Mesenteric fat pad (tissue), 1 donor: Measurements from ENCODE around the gene ZGPAT. TPM values are rescaled to one million over a fixed set of nuclear protein-coding genes. Genes with fewer than 3 reads are reported as not detected.

Source experiments
- DNase-seq: peaks from one replicate; pipeline ENCODE4 v3.0.0-alpha.2; 2020; ENCODE audit warnings: low spot score
- total RNA-seq: library from RNA; stranded (reverse); fragmentation: NEBNext Ultra II Directional; extraction: Animal tissue kit (Norgen Biotek cat#: 25700); gene quantifications from one replicate; pipeline ENCODE4 v1.2.1, GENCODE V29; 2021
- donor health status: DM: yes; HTN: yes; CAD: no.

ZGPAT gene
- total RNA-seq, 1 donor from 2014 or later = 26.7 TPM

DNA sequence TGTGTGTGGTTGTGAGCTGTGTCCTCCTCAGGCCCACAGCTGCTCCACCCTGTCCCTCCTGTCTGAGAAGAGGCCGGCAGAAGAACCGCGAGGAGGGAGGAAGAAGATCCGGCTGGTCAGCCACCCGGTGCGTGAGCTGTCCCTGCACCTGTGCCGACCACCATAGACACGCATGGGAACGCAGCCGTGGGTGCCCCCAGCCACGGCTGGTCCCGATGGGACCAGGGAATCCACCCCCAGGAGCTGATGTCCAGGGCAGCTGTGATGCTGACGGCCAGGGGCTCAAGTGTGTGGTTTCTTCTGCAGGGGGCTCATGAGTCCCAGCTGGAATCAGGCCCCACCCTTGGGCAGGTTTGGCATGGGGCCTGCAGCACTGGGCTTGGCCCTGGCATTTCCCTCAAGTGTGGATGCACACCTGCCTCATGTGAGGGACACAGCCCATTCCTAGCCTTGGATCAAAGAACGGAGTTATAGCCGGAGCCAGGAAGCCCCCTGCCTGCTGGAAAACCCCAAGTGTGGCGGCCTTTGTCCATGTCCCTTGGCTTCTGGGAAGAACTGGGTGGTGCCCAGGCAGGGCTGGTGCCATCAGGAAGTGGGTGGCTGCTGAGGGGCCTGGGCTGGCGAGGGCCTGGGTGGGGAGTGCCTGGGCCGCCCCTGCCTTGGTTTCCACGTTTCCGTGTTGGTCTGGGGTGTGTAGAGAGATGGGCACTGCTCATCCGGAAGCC is 16.0 kb upstream of the ZGPAT start:
- DNase-seq = no peak

DNA sequence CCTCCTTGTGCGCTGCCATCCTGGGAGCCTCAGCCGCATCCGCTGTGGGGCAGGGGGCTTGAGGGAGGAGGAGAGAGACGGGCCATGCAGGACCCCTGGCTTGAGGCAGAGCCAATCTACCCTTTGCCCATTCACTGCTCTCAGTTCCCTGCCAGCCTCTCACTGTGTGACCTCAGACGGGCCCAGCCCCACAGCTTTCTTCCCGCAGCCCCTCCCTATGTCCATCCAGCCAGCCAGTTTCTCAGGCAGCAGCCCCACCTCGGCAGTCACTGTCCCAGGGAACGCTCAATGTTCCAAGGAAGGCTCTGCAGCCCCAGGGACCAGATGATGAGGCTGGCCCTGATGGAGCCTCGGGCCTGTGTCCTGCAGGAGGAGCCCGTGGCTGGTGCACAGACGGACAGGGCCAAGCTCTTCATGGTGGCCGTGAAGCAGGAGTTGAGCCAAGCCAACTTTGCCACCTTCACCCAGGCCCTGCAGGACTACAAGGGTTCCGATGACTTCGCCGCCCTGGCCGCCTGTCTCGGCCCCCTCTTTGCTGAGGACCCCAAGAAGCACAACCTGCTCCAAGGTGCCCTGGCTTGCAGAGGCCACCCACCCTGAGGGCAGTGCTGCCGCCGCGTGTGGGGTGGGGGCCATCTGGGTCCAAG is 15.3 kb upstream of the ZGPAT start:
- DNase-seq = no peak

DNA sequence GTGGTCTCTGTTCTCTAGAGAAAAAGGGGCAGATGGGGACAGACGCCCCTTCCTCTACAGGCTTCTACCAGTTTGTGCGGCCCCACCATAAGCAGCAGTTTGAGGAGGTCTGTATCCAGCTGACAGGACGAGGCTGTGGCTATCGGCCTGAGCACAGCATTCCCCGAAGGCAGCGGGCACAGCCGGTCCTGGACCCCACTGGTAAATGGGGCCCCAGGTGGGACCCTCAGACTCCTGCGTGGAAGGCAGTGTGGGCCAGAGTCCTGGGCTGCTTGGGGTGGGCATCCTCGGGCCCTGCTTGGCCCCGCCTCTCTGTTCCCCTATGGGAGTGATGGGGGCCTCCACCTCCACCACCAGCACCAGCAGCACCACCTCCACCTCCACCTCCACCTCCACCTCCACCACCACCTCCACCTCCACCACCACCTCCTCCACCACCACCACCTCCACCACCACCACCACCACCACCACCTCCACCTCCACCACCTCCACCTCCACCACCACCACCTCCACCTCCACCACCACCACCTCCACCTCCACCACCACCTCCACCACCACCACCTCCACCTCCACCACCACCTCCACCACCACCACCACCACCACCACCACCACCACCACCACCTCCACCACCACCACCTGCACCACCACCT is 14.6 kb upstream of the ZGPAT start:
- no peak for DNase-seq

DNA sequence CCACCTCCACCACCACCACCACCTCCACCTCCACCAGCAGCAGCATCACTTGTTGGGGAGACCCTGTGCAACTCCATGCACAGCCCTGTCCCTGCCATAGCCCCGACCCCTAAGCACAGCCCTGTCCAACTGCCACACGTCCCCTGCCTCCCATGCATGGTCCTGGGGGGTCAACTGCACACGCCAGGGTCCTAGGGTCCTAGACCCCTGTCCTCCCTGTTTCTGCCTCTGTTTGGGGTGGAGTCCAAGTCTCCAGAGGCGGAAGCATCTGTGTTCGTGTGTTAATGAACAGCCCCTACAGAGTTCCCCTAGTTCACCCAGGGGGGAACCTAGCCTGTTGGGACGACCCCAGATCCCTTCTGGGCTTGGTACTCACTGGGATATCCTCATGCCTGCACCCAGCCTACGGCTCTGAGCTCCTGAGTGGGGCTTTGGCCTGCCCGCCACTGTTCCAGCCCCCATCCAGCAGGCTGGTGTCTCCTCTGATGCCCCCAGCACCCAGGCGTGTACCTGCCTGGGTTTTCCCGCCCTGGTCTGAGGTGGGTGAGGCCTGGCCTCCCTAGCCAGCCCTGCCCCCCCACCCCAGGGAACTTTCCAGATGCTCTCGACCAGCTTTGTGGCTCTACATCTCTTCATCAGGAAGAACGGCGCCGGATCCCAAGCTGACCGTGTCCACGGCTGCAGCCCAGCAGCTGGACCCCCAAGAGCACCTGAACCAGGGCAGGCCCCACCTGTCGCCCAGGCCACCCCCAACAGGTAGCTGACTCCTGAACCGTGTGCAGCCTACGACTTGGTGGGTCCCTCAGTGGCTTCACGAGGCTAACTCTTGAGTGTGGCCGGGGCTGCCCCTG is 13.9 kb upstream of the ZGPAT start:
- no peak for DNase-seq

DNA sequence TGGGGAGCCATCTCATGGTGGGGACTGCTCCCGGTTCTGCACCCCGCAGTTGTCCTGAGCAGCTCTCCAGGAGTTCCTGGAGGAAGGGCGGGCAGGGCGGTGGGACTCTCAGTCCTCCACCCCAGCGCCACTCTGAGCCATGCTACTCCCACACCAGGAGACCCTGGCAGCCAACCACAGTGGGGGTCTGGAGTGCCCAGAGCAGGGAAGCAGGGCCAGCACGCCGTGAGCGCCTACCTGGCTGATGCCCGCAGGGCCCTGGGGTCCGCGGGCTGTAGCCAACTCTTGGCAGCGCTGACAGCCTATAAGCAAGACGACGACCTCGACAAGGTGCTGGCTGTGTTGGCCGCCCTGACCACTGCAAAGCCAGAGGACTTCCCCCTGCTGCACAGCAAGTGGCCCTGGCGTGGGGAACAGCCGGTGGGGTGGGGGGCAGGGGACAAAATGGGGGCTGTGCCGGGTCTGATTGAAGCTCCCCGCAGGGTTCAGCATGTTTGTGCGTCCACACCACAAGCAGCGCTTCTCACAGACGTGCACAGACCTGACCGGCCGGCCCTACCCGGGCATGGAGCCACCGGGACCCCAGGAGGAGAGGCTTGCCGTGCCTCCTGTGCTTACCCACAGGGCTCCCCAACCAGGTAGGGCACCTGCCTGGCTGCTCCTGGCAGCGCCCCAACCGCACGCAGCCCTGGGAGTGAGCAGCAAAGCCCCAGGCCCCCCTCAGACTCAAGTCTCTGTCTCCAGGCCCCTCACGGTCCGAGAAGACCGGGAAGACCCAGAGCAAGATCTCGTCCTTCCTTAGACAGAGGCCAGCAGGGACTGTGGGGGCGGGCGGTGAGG is 13.0 kb upstream of the ZGPAT start:
- no peak for DNase-seq

DNA sequence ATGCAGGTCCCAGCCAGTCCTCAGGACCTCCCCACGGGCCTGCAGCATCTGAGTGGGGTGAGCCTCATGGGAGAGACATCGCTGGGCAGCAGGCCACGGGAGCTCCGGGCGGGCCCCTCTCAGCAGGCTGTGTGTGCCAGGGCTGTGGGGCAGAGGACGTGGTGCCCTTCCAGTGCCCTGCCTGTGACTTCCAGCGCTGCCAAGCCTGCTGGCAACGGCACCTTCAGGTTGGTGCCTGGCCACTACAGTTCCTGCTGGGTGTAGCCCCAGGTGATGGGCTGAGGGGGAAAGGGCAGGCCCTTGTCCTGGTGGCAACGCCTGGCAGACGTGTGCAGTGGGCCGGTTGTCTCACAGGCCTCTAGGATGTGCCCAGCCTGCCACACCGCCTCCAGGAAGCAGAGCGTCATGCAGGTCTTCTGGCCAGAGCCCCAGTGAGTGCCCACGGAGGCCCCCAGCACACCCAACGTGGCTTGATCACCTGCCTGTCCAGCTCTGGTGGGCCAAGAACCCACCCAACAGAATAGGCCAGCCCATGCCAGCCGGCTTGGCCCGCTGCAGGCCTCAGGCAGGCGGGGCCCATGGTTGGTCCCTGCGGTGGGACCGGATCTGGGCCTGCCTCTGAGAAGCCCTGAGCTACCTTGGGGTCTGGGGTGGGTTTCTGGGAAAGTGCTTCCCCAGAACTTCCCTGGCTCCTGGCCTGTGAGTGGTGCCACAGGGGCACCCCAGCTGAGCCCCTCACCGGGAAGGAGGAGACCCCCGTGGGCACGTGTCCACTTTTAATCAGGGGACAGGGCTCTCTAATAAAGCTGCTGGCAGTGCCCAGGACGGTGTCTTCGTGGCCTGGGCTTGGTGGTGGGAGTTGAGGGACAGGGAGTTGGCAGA is 12.2 kb upstream of the ZGPAT start:
- DNase-seq = no peak

DNA sequence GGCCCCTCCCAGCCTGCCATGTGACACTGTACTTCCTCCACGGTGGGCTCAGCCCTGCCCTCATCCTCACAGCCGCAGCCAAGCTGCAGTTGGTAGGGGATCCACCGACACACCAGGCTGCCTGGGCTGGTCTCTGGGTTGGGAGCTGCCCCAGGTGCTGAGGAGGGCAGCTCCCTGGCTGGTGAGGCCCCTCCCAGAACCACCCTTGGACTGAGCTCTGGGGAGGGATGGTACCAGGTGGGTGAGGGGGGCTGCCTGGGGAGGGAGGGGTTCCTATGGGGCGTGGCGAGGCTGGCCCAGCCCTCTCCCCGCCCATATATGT is 11.6 kb upstream of the ZGPAT start:
- no peak for DNase-seq

DNA sequence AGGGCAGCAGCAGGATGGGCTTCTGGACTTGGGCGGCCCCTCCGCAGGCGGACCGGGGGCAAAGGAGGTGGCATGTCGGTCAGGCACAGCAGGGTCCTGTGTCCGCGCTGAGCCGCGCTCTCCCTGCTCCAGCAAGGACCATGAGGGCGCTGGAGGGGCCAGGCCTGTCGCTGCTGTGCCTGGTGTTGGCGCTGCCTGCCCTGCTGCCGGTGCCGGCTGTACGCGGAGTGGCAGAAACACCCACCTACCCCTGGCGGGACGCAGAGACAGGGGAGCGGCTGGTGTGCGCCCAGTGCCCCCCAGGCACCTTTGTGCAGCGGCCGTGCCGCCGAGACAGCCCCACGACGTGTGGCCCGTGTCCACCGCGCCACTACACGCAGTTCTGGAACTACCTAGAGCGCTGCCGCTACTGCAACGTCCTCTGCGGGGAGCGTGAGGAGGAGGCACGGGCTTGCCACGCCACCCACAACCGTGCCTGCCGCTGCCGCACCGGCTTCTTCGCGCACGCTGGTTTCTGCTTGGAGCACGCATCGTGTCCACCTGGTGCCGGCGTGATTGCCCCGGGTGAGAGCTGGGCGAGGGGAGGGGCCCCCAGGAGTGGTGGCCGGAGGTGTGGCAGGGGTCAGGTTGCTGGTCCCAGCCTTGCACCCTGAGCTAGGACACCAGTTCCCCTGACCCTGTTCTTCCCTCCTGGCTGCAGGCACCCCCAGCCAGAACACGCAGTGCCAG is 11.0 kb upstream of the ZGPAT start, which contains the start of gene TNFRSF6B:
TSS of gene TNFRSF6B (plus strand) at position 25 of the 729 bp plus-strand sequence. CDS start at position 141, 116 bp downstream.
- DNase-seq = no peak

DNA sequence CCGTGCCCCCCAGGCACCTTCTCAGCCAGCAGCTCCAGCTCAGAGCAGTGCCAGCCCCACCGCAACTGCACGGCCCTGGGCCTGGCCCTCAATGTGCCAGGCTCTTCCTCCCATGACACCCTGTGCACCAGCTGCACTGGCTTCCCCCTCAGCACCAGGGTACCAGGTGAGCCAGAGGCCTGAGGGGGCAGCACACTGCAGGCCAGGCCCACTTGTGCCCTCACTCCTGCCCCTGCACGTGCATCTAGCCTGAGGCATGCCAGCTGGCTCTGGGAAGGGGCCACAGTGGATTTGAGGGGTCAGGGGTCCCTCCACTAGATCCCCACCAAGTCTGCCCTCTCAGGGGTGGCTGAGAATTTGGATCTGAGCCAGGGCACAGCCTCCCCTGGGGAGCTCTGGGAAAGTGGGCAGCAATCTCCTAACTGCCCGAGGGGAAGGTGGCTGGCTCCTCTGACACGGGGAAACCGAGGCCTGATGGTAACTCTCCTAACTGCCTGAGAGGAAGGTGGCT is 10.4 kb upstream of the ZGPAT start:
- DNase-seq = no peak

DNA sequence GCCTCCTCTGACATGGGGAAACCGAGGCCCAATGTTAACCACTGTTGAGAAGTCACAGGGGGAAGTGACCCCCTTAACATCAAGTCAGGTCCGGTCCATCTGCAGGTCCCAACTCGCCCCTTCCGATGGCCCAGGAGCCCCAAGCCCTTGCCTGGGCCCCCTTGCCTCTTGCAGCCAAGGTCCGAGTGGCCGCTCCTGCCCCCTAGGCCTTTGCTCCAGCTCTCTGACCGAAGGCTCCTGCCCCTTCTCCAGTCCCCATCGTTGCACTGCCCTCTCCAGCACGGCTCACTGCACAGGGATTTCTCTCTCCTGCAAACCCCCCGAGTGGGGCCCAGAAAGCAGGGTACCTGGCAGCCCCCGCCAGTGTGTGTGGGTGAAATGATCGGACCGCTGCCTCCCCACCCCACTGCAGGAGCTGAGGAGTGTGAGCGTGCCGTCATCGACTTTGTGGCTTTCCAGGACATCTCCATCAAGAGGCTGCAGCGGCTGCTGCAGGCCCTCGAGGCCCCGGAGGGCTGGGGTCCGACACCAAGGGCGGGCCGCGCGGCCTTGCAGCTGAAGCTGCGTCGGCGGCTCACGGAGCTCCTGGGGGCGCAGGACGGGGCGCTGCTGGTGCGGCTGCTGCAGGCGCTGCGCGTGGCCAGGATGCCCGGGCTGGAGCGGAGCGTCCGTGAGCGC is 9.8 kb upstream of the ZGPAT start:
- DNase-seq = no peak

DNA sequence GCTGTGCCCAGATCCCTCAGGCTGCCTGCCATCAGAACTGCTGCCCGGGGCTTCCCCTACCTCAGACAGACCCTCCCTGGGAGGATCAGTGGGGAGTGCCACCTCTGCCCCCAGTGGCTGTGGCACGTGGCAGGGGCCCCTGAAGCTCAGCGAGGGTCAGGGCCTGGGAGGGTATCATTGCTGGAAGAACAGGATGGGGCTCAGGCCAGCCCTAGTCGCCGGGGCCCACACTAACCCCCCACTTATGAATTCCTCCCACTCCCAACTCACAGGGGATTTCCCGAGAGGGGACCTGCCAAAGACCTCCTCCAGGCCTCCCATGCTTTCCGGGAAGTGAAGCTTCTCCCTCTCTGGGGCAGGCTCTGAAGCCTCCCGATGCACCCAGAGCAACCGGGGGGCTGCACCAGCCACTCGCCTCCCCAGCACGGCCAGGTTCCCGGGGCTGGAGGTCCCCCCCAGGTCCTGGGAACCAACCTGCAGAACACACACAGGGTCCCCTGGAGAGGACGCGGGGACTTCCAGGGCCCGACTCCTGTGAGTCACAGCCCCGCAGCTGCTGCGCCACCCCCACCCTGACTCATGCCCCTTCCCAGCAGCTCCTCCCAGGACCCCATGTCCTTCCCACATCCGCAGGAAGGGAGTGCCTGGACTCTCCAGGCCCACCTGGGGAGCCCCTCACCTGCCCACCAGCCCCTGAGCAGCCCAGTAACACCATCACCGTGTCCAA is 8.9 kb upstream of the ZGPAT start:
- peak; percentile 91 for DNase-seq

DNA sequence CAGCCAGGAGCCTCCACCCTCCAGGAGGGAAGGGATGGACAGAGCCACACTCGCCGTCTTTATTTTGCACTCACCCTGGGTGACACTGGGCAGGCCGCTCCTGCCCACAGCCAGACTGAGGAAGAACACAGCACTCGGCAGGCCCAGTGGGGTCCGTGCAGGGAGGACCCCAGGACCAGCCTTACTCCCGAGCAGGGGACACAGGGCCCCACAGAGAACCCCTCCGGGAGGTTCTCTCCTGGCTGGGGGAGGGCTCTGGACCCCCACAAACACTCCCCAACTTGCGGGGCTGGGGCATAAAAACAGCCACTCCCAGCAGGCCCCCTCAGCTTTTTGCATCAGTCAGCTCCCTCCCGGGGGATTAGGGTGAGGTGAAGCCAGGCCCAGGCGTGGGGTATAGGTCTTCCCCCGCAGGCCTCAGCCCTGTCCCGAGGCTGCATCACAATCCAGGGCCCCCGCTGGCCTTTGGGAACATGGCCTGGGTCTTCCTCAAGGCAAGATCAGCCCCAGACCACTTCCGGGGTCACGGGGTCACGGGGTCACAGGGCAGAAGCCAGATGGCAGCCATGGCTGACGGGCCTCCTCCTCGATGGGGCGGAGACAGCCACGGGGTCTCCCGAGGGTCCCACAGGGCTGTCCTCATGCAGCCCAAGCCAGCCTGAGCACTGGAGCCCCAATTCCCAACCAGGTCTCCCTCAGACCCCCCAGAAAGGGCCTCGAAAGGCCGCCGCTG is 8.2 kb upstream of the ZGPAT start:
- peak; percentile 89 for DNase-seq

DNA sequence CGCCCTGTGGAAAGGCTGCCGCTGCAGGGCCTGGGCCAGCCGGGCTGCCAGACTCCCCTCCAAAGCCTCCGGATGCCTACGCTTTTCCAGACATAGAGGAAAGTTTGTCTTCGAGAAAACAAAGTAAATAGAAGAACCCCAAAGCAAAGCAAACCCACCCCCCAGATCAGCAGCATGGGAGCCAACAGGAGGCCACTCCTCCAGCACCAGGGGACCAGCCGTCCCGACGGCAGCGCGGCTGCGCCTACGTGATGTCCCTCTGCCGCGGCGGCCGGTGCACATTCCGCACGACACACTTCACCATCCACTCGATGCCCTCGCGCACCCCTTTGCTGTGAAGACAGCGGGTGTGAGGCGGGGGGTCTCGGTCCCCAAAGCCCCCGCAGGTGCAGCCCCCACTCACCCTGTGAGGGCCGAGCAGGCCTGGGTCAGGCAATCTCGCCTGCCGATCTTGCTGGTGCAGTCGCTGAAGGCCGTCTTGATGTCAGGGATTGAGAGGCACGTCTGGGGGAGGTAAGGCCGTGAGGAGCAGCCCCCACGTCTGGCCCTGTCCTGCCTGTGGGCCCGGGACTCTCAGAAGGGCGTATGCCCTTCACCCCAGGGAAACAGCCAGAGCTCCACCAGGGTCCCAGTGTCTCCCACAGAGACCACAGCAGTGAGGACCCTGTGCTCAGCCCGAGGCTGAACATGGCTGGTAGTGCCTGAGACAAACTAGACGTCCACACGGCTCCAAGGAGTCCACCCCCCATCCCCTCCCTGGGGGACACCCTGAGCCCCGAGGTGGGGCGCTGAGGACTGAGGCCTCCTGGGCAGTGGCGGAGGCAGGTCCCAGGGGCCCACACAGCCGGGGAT is 7.4 kb upstream of the ZGPAT start:
- DNase-seq = no peak

DNA sequence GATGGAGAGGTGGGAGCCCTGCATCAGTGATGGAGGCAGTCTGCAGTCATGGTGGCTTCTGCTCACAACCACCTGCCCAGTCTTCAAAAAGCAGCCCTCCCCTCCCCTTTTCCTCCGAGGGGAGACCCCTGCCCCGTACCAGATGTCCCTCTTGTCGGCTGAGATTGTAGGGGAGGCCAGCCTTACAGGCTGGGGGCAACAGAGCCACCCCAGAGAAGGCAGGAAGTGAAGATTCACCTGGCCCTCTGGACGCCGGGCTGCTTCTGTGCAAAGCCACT is 6.8 kb upstream of the ZGPAT start:
- no peak for DNase-seq

DNA sequence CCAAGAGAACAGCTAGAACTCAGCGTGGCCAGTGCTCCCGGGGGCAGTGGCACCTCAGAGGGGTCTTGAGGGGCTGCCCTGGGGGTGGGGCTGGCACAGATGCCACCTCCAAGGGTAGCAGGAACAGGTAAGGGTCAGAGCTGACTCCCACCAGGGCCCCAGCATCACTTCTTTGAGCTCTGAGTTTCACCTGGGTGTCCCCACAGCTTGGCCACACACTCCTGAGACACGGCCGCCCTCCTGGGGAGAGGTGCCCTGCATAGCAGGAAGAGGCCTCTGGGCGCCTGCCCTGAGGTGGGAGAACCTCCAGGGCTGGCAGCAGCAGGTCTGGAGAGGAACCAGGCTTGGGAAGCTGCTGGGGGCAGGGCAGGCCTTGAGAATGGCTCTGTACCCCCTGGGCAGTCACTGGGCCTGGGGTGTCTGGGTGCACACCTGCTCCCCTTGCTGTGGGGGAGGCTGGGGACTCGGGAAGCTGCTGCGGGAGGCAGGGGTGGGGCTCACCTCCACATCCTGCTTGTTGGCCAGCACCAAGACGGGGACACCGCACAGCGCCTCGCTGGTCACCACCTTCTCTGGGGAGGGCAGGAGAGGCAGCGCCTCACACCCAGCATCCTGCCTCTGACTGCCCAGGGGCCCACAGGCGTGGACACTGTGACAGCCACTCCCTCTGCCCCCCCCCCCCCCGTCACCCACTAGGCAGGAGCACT is 6.4 kb upstream of the ZGPAT start:
- no peak for DNase-seq
